IPS-15b (cell line): ENCODE data around the gene EMB.
"Not testable (repeated sequence)": the region's sequence is repeated elsewhere in the genome, so short reads cannot be mapped to it uniquely, and the experiment has no call there.

Source experiments
- H3K27me3 ChIP-seq: one replicate; pipeline ENCODE4 v1.6.1; 2013; ENCODE audit warnings: low read length; ENCODE audit not compliant: control insufficient read depth, insufficient read depth
- H3K36me3 ChIP-seq: one replicate; pipeline ENCODE4 v1.6.1; 2013; ENCODE audit warnings: low read length; ENCODE audit not compliant: control insufficient read depth, insufficient read depth
- H3K4me1 ChIP-seq: one replicate; pipeline ENCODE4 v1.6.1; 2013; ENCODE audit warnings: mild to moderate bottlenecking, low read length; ENCODE audit not compliant: control insufficient read depth, insufficient read depth
- H3K4me3 ChIP-seq: one replicate; pipeline ENCODE4 v1.5.1; 2013; ENCODE audit warnings: low read depth, low read length
- H3K9ac ChIP-seq: one replicate; pipeline ENCODE4 v1.6.1; 2013; ENCODE audit warnings: low read depth, mild to moderate bottlenecking, low read length
- H3K9me3 ChIP-seq: one replicate; pipeline ENCODE4 v1.6.1; 2013; ENCODE audit warnings: mild to moderate bottlenecking, low read length; ENCODE audit not compliant: control insufficient read depth, insufficient read depth

Gene EMB

GRCh38 chr5:50364535-50365309, 76.4 kb downstream of the EMB start:
- not testable (repeated sequence) for H3K9ac ChIP-seq, H3K36me3 ChIP-seq, H3K4me3 ChIP-seq, H3K4me1 ChIP-seq, H3K27me3 ChIP-seq
- peaks cover 12% of the 10 kb centered on the region for H3K9me3 ChIP-seq

GRCh38 chr5:50359187-50359586, 81.9 kb downstream of the EMB start:
- H3K9ac ChIP-seq: no peak overlapping the region
- no peak overlapping the region for H3K4me3 ChIP-seq
- H3K4me1 ChIP-seq: no peaks in the 10 kb centered on the region
- H3K9me3 ChIP-seq: peaks cover 10% of the 10 kb centered on the region
- no peaks in the 10 kb centered on the region for H3K27me3 ChIP-seq
- H3K36me3 ChIP-seq: no peaks in the 10 kb centered on the region

- Histone ChIP-seq H3K4me1 (no peaks in the 10 kb centered on the region), H3K9me3 (no peaks in the 10 kb centered on the region), H3K9ac (no peak overlapping the region), H3K4me3 (no peak overlapping the region), H3K36me3 (no peaks in the 10 kb centered on the region), H3K27me3 (no peaks in the 10 kb centered on the region)
These were observed 88.7 kb downstream of the EMB start for GRCh38 chr5:50352382-50352781.
